BE2C (cell line): ENCODE results near the gene CLDN16.

Experiments
- DNase-seq: peaks from one replicate; pipeline ENCODE4 v3.0.0-alpha.2; 2020
- H3K27me3 ChIP-seq: fragments of 250-450 bp; sonication (Bioruptor Pico); 2 replicates; pipeline ENCODE4 v1.5.1; 2020; ENCODE audit warnings: mild to moderate bottlenecking
- H3K36me3 ChIP-seq: fragments of 250-450 bp; sonication (Bioruptor Pico); 2 replicates; pipeline ENCODE4 v1.5.1; 2020; ENCODE audit warnings: mild to moderate bottlenecking
- H3K4me1 ChIP-seq: fragments of 250-450 bp; sonication (Bioruptor Pico); 2 replicates; pipeline ENCODE4 v1.5.1; 2020
- H3K4me3 ChIP-seq: 2 replicates; pipeline ENCODE4 v1.5.1; 2011; ENCODE audit warnings: low read depth, low read length
- H3K9me3 ChIP-seq: fragments of 250-450 bp; sonication (Bioruptor Pico); 2 replicates; pipeline ENCODE4 v1.5.1; 2020
- TF ChIP-seq, protein P1 (sequence below): IDR thresholded peaks from 2 replicates; pipeline ENCODE4 v1.5.1; 2012; ENCODE audit warnings: mild to moderate bottlenecking, low read depth, low read length

CLDN16 gene

DNA sequence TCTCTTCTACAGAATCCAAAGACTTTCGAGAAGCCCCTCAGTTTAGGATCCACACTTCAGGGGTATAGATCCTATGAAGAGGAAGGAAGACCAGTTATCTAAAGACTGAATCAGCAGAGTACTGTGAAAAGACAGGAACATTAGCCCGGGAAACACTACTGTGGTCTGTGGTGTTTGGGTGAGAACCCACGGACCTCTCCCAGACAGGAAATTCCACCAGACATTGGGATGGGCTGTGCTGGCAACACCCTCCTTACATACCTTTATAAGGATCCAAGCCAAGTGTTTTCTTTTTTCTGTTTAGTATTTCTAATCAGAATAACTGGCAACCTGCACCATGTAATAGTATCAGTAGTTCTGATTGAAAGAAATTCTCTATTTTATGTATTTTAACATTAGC lies 47.7 kb downstream of the CLDN16 start:
- H3K9me3 ChIP-seq: no peaks in the 10 kb centered on the region
- no peaks in the 10 kb centered on the region for H3K27me3 ChIP-seq
- TF ChIP-seq, protein P1, sequence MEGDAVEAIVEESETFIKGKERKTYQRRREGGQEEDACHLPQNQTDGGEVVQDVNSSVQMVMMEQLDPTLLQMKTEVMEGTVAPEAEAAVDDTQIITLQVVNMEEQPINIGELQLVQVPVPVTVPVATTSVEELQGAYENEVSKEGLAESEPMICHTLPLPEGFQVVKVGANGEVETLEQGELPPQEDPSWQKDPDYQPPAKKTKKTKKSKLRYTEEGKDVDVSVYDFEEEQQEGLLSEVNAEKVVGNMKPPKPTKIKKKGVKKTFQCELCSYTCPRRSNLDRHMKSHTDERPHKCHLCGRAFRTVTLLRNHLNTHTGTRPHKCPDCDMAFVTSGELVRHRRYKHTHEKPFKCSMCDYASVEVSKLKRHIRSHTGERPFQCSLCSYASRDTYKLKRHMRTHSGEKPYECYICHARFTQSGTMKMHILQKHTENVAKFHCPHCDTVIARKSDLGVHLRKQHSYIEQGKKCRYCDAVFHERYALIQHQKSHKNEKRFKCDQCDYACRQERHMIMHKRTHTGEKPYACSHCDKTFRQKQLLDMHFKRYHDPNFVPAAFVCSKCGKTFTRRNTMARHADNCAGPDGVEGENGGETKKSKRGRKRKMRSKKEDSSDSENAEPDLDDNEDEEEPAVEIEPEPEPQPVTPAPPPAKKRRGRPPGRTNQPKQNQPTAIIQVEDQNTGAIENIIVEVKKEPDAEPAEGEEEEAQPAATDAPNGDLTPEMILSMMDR: no peak
- no peak overlapping the region for H3K4me3 ChIP-seq
- no peaks in the 10 kb centered on the region for H3K36me3 ChIP-seq
- DNase-seq: no peak
- H3K4me1 ChIP-seq: no peaks in the 10 kb centered on the region

DNA sequence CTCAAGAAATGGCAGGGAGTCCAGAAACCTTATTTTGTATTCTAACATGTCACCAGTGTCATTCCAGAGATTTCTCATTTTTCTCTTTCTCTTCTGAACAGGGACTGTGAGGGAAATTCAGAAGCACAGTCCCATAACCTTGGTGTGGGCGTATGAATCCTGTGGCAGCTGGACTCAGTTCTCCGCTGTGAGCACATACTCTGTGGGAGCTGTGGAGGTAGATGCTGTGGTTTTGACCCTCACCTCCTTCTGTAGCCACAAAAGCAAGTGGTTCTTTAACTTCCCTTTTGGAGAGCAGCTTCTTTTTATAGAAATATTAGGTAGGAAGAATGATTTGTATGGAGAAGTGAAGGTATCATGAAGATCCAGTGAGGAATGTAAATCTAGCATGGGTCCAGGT lies 48.4 kb downstream of the CLDN16 start:
- H3K27me3 ChIP-seq: no peaks in the 10 kb centered on the region
- TF ChIP-seq, protein P1: no peak
- H3K36me3 ChIP-seq: no peaks in the 10 kb centered on the region
- no peak for DNase-seq
- H3K4me3 ChIP-seq: no peak overlapping the region
- H3K4me1 ChIP-seq: no peaks in the 10 kb centered on the region
- no peaks in the 10 kb centered on the region for H3K9me3 ChIP-seq

DNA sequence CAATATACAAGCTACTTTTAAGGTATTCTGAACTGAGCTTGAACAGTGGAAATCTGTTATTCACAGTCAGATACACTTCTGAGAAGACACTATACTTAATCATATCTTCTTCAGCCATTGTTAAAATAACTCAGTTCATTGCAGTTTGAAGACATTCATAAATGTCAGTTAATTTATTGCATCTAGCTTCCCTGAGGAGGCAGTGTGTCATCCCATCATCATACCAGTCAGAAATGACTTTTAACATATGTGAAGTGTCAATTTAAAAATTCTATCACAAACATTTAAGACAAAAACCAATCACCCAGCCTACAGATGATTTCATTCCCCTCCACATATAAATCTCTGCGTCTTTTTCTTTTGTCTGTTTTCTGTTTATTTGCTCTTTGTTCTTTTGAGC lies 54.3 kb downstream of the CLDN16 start:
- Histone ChIP-seq H3K27me3 (no peaks in the 10 kb centered on the region), H3K4me3 (no peak overlapping the region), H3K4me1 (no peaks in the 10 kb centered on the region), H3K9me3 (no peaks in the 10 kb centered on the region), H3K36me3 (no peaks in the 10 kb centered on the region)
- no peak for DNase-seq
- TF ChIP-seq, protein P1: no peak

DNA sequence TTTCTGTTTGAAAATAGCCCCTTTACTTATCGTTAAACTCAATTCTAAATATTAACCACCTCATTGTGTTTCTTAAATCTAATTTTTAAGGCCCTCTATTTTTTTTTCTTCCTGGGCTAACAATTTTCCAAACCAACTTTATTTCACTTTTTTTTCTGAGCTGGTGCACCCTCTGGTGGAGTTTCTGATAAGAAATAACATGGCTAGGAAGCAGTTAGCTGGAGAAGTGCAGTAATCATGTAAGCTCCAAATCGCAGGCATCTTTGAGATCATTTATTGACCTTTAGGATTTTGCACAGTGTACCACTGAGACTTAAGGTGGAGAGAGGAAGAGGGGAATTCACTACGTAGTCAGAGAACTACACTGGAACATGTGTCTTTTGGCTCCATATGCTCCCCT lies 55.3 kb downstream of the CLDN16 start:
- H3K27me3 ChIP-seq: no peaks in the 10 kb centered on the region
- no peaks in the 10 kb centered on the region for H3K4me1 ChIP-seq
- no peaks in the 10 kb centered on the region for H3K36me3 ChIP-seq
- DNase-seq: no peak
- no peaks in the 10 kb centered on the region for H3K9me3 ChIP-seq
- TF ChIP-seq, protein P1: no peak
- no peak overlapping the region for H3K4me3 ChIP-seq

- no peak for DNase-seq
- Histone ChIP-seq H3K4me1 (no peaks in the 10 kb centered on the region), H3K9me3 (no peaks in the 10 kb centered on the region), H3K4me3 (no peak overlapping the region), H3K27me3 (no peaks in the 10 kb centered on the region), H3K36me3 (no peaks in the 10 kb centered on the region)
- TF ChIP-seq, protein P1: no peak
These were observed 56.0 kb downstream of the CLDN16 start for GRCh38 chr3:190444006-190444405.

- Histone ChIP-seq H3K4me3 (no peak overlapping the region), H3K9me3 (no peaks in the 10 kb centered on the region), H3K4me1 (no peaks in the 10 kb centered on the region), H3K36me3 (no peaks in the 10 kb centered on the region), H3K27me3 (no peaks in the 10 kb centered on the region)
- DNase-seq: no peak
- TF ChIP-seq, protein P1: no peak
These were observed 56.7 kb downstream of the CLDN16 start for GRCh38 chr3:190444576-190445145.
